HAP-1 (cell line): ENCODE results near the gene INPP5E.

Source experiments
- DNase-seq, 2 experiments: peaks; one replicate each; pipeline ENCODE4 v3.0.0-alpha.2; 2016 to 2020; ENCODE audit warnings: low spot score in 2 of 2
- H3K27me3 ChIP-seq: fragments of 250-450 bp; sonication (Bioruptor Pico); 2 replicates; pipeline ENCODE4 v1.5.1; 2020; ENCODE audit warnings: low read depth, mild to moderate bottlenecking, moderate library complexity
- H3K36me3 ChIP-seq: fragments of 250-450 bp; sonication (Bioruptor Pico); replicated peaks from 2 replicates; pipeline ENCODE4 v1.5.1; 2020; ENCODE audit warnings: mild to moderate bottlenecking
- H3K4me1 ChIP-seq: fragments of 250-450 bp; sonication (Bioruptor Pico); 2 replicates; pipeline ENCODE4 v1.5.1; 2020; ENCODE audit warnings: mild to moderate bottlenecking
- H3K4me3 ChIP-seq: fragments of 250-450 bp; sonication (Bioruptor Pico); 2 replicates; pipeline ENCODE4 v1.5.1; 2020; ENCODE audit warnings: mild to moderate bottlenecking, moderate library complexity
- H3K9me3 ChIP-seq: fragments of 250-450 bp; sonication (Bioruptor Pico); 2 replicates; pipeline ENCODE4 v1.5.1; 2020; ENCODE audit warnings: mild to moderate bottlenecking, moderate library complexity
- in situ Hi-C: fragments of 300-500 bp; cut with MboI; formaldehyde crosslinking; loops from 3 replicates; pipeline ENCODE4 v1.14.3; 2020; ENCODE audit warnings: low sequenced_read_pairs, inconsistent platforms, mixed read lengths

Gene INPP5E

GRCh38 chr9:136393531-136393930, 46.1 kb downstream of the INPP5E start:
- H3K9me3 ChIP-seq, result no peaks in the 10 kb centered on the region
- peaks cover 2% of the 10 kb centered on the region; the same call in 1 of the 2 replicates for H3K4me1 ChIP-seq
- H3K36me3 ChIP-seq, result peaks cover 90% of the 10 kb centered on the region
- H3K27me3 ChIP-seq, result no peaks in the 10 kb centered on the region
- H3K4me3 ChIP-seq, result no peak overlapping the region
- no peak for DNase-seq
- in situ Hi-C loops, result no loop called here

GRCh38 chr9:136392538-136393449, 46.9 kb downstream of the INPP5E start:
- Histone ChIP-seq H3K4me1 (no peaks in the 10 kb centered on the region), H3K9me3 (no peaks in the 10 kb centered on the region), H3K27me3 (no peaks in the 10 kb centered on the region), H3K36me3 (peaks cover 89% of the 10 kb centered on the region), H3K4me3 (no peak overlapping the region)
- in situ Hi-C loops, result no loop called here
- no peak for DNase-seq

- H3K9me3 ChIP-seq, result no peaks in the 10 kb centered on the region
- peaks cover 93% of the 10 kb centered on the region for H3K36me3 ChIP-seq
- no peak for DNase-seq
- no peak overlapping the region for H3K4me3 ChIP-seq
- H3K27me3 ChIP-seq, result no peaks in the 10 kb centered on the region
- in situ Hi-C loops, result no loop called here
- no peaks in the 10 kb centered on the region for H3K4me1 ChIP-seq
These were observed 47.7 kb downstream of the INPP5E start for GRCh38 chr9:136391737-136392537.

- Histone ChIP-seq H3K4me3 (no peak overlapping the region), H3K9me3 (no peaks in the 10 kb centered on the region), H3K36me3 (peaks cover 82% of the 10 kb centered on the region), H3K4me1 (no peaks in the 10 kb centered on the region), H3K27me3 (no peaks in the 10 kb centered on the region)
- in situ Hi-C loops, result no loop called here
- no peak for DNase-seq
These were observed 50.2 kb downstream of the INPP5E start for GRCh38 chr9:136389396-136389795.

GRCh38 chr9:136387217-136387616, 52.4 kb downstream of the INPP5E start:
- no peaks in the 10 kb centered on the region for H3K9me3 ChIP-seq
- DNase-seq, result no peak
- no peak overlapping the region for H3K4me3 ChIP-seq
- H3K27me3 ChIP-seq, result no peaks in the 10 kb centered on the region
- no peaks in the 10 kb centered on the region for H3K4me1 ChIP-seq
- peaks cover 82% of the 10 kb centered on the region for H3K36me3 ChIP-seq
- in situ Hi-C loops, result no loop called here

- Histone ChIP-seq H3K36me3 (peaks cover 81% of the 10 kb centered on the region), H3K4me3 (no peak overlapping the region), H3K9me3 (no peaks in the 10 kb centered on the region), H3K27me3 (no peaks in the 10 kb centered on the region), H3K4me1 (no peaks in the 10 kb centered on the region)
- no peak for DNase-seq
- in situ Hi-C loops, result no loop called here
These were observed 53.6 kb downstream of the INPP5E start for GRCh38 chr9:136386018-136386417.

GRCh38 chr9:136385015-136385414, 54.6 kb downstream of the INPP5E start:
- no peak overlapping the region for H3K4me3 ChIP-seq
- no peaks in the 10 kb centered on the region for H3K4me1 ChIP-seq
- H3K27me3 ChIP-seq, result no peaks in the 10 kb centered on the region
- peaks cover 84% of the 10 kb centered on the region for H3K36me3 ChIP-seq
- no peak for DNase-seq
- H3K9me3 ChIP-seq, result no peaks in the 10 kb centered on the region
- in situ Hi-C loops, result no loop called here

GRCh38 chr9:136383436-136383835, 56.2 kb downstream of the INPP5E start:
- no peak overlapping the region for H3K4me3 ChIP-seq
- in situ Hi-C loops, result no loop called here

GRCh38 chr9:136381966-136382513, 57.6 kb downstream of the INPP5E start:
- DNase-seq, result no peak
- Histone ChIP-seq H3K27me3 (no peaks in the 10 kb centered on the region), H3K4me3 (no peak overlapping the region), H3K4me1 (no peaks in the 10 kb centered on the region), H3K36me3 (peaks cover 78% of the 10 kb centered on the region), H3K9me3 (no peaks in the 10 kb centered on the region)
- in situ Hi-C loops, result no loop called here

More at GRCh38 chr9:136383436-136383835, 56.2 kb downstream of the INPP5E start:
- Histone ChIP-seq H3K9me3 (no peaks in the 10 kb centered on the region), H3K36me3 (peaks cover 83% of the 10 kb centered on the region), H3K4me1 (no peaks in the 10 kb centered on the region), H3K27me3 (no peaks in the 10 kb centered on the region)
- DNase-seq, result no peak

- in situ Hi-C loops, result no loop called here
- Histone ChIP-seq H3K27me3 (no peaks in the 10 kb centered on the region), H3K4me1 (no peaks in the 10 kb centered on the region), H3K9me3 (no peaks in the 10 kb centered on the region), H3K36me3 (peaks cover 78% of the 10 kb centered on the region), H3K4me3 (no peak overlapping the region)
- no peak for DNase-seq
These were observed 58.3 kb downstream of the INPP5E start for GRCh38 chr9:136381311-136381710.

- no peak for DNase-seq
- Histone ChIP-seq H3K4me1 (no peaks in the 10 kb centered on the region), H3K9me3 (no peaks in the 10 kb centered on the region), H3K36me3 (peaks cover 87% of the 10 kb centered on the region), H3K4me3 (no peak overlapping the region), H3K27me3 (no peaks in the 10 kb centered on the region)
- in situ Hi-C loops, result no loop called here
These were observed 59.3 kb downstream of the INPP5E start for GRCh38 chr9:136380381-136380780.

GRCh38 chr9:136379891-136380290, 59.8 kb downstream of the INPP5E start:
- H3K27me3 ChIP-seq, result no peaks in the 10 kb centered on the region

GRCh38 chr9:136379401-136379800, 60.2 kb downstream of the INPP5E start:
- in situ Hi-C loops, result no loop called here
- no peak for DNase-seq
- Histone ChIP-seq H3K9me3 (no peaks in the 10 kb centered on the region), H3K4me3 (no peak overlapping the region), H3K36me3 (peaks cover 78% of the 10 kb centered on the region), H3K27me3 (no peaks in the 10 kb centered on the region), H3K4me1 (no peaks in the 10 kb centered on the region)

More at GRCh38 chr9:136379891-136380290, 59.8 kb downstream of the INPP5E start:
- H3K36me3 ChIP-seq, result peaks cover 83% of the 10 kb centered on the region
- in situ Hi-C loops, result no loop called here
- H3K4me3 ChIP-seq, result no peak overlapping the region
- no peaks in the 10 kb centered on the region for H3K9me3 ChIP-seq
- DNase-seq, result no peak
- H3K4me1 ChIP-seq, result no peaks in the 10 kb centered on the region

- Histone ChIP-seq H3K4me3 (no peak overlapping the region), H3K4me1 (no peaks in the 10 kb centered on the region), H3K27me3 (no peaks in the 10 kb centered on the region), H3K9me3 (no peaks in the 10 kb centered on the region), H3K36me3 (peaks cover 73% of the 10 kb centered on the region)
- DNase-seq, result no peak
- in situ Hi-C loops, result no loop called here
These were observed 60.7 kb downstream of the INPP5E start for GRCh38 chr9:136379003-136379287.
